Measurements from ENCODE around the gene PNKD.
"Not testable (repeated sequence)": the region's sequence is repeated elsewhere in the genome, so short reads cannot be mapped to it uniquely, and the experiment has no call there.

PNKD gene

DNA sequence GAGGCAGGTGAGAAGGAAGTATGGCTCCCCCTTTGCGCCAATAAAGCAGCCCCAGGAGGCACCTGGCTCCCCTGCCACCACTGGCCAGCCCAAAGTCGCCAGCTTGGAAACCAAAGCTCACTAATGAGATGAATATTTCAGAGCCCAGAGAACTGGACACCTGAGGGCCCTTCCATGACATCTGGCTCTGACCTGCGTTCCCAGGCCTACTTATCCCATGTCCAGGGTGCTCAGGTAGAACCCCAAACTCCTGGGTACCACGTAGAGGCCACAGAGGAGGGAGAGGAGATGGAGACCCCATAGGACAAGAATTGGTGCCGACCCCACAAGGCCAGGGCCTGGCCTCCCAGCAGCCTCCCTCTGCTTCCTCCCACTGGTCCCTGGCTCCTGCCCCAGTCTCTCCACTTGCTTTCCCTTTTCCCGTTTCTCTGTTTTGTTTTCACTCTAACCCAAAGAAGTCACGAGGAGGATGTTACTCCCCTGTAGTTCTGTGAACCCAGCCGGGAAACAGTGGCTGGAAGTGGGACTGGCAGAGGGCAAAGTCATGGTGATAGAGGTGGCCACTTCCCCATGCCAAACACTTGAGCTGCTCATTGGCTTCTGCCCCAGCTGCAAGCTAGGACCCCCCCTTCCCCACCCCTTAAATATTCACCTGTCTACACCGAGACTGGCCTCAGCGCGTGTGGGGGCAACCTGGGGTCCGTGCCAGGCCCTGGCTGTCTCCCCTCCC is 21.2 kb downstream of the PNKD start:
- DNase-seq (ENCODE audit: low spot score): no peak

DNA sequence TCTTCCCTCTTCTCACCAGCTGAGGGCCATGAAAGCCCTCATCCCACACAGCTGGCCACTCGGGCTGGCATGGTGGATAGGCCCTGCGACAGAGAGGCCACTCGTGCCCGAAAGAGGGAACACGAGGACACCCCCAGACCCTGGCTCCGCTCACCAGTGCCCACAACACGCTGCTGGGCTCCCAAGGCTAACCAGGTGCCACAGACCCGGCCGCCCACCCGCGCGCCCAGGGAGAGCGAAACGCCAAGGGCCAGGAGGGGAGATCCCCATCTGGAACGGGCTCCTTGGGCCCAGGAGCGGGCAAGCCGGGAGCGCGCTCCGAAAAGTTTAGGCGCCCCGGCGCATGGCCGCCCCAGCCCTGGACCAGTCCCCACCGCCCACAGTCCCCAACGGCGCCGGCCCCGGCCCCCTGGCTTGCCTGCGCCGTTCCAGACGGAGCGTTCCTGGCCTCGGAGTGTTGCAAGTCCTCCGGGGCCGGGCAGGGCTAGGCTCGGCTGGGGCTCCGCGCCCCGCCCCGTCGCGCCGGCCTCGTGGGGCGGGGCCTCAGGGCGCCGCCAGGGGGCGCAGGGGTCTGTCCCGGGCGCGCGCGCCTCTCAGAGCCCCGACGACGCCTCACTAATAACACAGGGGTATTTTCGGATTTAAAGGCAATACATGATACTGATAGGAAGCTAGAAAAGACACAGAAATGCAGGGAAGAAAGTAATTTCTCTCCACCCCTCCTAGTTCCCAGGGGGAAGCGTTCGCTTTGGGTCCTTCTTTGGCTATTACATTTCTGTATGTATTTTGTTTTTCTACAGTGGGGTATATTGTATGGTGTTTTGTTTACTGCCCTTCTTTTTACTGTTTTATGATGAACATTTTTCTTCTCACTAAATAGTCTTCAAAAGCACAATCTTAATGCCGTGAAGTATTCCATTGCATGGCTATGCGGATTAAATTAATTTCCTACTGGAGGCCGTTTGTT is 22.0 kb downstream of the PNKD start, which contains the start of gene TMBIM1:
Gene TMBIM1 (minus strand): TSS at position 456 of the 967 bp plus-strand sequence. CDS start 10,362 bp downstream, outside the sequence.
- peak; percentile 86 for DNase-seq (ENCODE audit: low spot score)

DNA sequence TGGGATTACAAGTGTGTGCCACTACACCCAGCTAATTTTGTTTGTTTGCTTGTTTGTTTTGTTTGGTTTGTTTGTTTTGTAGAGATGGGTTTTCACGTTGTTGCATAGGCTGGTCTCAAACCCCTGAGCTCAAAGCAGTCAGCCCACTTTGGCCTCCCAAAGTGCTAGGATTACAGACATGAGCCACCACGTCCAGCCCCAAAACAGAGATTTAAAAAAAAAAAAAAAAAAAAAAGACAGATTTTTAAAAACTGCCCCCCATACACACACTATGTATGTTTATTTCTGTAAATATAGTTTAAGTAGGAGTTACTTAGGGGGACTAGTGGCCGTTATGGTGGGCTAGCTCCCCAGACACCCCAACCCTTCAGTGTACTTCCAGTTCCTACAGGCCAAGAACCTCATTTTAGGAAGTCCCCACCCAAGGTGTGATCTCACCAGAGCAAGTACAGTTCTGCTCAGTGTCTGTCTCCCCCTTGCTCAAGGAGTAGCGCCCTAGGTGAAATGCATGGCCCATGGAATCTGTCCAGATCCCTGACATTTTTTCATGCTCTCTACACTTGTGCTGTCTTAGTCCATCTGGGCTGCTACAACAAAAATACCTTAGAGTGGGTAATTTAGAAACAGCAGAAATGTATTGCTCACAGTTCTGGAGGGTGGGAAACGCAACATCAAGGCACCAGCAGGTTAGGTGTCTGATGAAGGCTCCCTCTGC is 23.6 kb downstream of the PNKD start:
- no peak for DNase-seq (ENCODE audit: low spot score)

DNA sequence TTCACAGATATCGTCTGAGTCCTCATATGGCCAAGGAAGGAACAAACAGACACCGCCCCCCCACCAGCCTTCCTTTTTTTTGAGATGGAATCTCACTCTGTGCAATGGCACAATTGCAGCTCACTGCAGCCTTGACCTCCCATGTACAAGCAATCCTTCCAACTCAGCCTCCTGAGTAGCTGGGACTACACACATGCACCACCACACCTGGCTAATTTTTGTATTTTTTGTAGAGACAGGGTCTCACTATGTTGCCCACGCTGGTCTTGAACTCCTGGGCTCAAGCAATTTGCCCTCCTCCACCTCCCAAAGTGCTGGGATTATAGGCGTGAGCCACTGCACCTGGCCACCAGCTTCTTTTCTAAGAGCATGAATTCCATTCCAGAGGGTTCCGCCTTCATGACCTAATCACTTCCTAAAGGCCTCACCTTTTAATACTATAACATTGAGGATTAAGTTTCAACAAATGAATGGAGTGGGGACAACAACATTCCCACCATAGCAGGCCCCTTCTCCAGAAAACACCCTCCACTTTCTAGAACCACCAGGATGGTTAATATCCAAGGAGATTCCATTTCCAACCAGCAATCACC is 24.2 kb downstream of the PNKD start:
- no peak for DNase-seq (ENCODE audit: low spot score)

DNA sequence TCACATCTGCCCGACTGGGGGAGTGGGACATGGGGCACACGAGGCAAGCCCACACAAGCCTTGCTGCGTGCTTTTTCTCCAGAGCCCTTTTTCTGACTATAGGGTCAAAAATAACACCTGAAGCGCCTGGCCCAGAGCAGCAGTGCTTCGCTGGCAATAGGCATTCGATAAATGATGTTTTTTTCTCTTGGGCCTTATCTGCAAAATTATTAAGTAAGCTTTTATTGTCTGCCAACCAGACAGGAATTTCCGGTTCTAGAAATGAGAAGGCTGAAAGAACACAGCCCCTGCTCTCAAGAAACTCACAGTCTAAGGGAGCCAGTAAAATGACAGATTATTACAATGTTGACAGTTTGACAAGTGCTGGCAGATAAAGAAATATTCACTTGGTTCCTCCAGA is 24.7 kb downstream of the PNKD start:
- DNase-seq (ENCODE audit: low spot score): no peak

DNA sequence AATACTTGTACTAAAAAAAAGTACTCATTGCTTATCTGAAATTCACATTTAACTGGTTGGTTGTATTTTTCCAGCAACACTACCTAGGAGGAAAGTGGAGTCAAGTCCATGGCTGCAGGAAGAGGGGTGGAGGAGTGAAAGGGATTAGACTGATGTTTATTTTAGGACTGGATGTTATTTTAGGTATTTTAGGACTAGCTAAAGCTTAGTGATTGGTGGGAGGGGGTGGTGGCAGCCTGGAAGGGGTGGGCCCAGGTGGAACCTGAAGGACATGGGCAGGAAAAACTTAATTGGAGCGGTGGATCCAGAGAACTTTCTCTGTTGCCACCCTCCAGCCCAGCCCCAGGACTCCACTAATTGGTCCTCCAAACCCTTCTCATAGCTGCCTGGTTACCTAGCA is 25.9 kb downstream of the PNKD start:
- no peak for DNase-seq (ENCODE audit: low spot score)

DNA sequence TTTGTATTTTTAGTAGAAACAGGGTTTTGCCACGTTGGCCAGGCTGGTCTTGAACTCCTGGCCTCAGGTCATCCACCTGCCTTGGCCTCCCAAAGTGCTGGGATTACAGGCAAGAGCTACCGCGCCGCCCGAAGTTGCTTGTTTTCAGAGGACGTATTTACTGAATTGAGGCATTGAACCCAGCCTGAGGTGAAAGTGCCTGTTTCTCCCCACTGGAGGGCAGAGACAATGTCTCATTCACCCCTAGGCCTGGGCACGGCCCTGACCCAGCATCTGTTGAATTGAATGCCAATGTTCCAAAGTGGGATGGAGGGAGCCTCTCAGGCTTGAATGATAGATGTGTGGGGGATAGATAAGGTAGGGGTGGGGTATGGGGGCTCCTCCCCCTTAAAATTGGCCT is 26.5 kb downstream of the PNKD start:
- DNase-seq (ENCODE audit: low spot score): no peak

DNA sequence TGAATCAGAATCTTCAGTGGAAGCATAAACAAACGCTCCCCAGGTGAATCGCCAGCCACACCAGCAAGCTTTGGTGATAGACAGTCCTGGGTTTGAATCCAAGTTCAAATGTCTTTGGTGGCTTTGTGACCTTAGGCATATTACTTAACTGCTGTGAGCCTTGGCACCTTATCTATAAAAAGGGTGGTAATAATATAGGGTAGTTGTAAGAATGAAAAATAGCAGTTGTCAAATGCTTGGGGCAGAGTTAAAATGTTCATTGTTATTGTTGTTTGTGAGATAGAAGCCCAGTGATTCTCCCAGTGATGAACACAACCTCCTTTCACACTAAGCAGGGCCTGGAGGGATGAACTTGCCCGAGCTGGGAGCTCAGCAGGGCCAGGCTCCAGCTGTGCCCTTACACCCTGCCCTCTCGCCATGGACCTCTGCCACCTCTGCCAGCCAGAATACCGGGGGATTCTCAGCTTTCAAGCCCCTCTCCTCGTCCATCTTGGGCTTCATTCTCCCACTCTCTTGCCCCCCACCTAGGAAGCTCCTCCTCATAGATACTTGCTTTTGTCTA is 28.1 kb downstream of the PNKD start:
- no peak for DNase-seq (ENCODE audit: low spot score)

DNA sequence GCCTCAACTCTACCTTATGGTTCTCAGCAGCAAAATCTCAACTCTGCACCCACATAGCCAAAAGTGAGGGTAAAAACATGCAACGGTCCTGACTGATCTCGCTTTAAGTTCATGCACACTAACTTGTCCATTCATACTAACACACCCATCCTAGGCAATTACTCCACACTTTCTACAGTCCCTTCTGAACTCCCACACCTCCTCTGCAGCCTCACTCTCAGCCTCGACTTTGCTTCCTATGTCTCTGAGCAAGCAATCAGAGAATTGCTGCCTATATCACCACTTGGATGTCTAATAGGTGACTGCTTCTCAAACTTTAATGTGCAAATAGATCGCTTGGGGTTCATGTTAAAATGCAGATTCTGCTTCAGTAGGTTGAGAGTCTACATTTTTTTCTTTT is 29.8 kb downstream of the PNKD start:
- no peak for DNase-seq (ENCODE audit: low spot score)

DNA sequence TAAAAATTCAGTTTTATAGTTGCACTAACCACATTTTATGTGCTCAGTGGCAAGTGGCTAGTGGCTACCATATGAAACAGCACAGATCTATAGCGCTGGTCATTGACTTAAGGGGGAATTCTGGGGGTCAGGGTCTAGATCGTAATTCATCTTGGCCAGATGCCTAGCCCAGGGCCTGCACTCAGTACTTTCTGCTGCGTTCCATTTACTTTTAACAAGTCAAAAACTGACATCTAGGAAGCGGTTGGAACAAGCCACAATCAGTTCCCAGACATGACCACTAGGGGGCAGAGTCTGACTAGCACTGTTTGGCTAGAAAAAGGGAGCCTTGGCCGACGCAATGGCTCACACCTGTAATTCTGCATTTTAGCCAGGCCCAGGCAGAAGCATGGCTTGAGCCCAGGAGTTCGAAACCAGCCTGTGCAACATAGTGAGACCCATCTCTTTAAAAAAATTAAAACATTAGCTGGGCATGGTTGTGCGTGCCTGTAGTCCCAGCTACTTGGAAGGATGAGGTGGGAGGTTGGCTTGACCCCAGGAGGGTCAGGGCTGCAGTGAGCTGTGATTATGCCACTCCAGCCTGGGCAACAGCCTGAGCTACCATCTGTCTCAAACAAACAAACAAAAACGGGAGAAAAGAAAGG is 31.0 kb downstream of the PNKD start:
- DNase-seq (ENCODE audit: low spot score): peak; percentile 87

DNA sequence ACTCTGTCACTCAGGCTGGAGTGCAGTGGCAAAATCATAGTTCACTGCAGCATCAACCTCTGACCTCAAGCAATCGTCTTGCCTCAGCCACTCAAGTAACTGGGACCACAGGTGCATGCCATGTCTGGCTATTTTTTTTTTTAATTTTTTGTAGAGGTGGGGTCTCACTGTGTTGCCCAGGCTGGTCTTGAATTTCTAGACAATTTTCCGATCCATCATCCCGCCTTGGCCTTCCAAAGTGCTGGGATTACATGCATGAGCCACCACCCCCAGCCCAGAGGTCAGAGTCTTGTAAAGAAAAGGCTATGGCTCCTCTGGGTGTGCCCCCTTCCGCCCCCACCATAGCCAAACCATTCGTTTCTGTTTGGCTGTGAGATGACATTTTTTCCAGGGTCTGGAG is 35.1 kb downstream of the PNKD start:
- no peak for DNase-seq (ENCODE audit: low spot score)

DNA sequence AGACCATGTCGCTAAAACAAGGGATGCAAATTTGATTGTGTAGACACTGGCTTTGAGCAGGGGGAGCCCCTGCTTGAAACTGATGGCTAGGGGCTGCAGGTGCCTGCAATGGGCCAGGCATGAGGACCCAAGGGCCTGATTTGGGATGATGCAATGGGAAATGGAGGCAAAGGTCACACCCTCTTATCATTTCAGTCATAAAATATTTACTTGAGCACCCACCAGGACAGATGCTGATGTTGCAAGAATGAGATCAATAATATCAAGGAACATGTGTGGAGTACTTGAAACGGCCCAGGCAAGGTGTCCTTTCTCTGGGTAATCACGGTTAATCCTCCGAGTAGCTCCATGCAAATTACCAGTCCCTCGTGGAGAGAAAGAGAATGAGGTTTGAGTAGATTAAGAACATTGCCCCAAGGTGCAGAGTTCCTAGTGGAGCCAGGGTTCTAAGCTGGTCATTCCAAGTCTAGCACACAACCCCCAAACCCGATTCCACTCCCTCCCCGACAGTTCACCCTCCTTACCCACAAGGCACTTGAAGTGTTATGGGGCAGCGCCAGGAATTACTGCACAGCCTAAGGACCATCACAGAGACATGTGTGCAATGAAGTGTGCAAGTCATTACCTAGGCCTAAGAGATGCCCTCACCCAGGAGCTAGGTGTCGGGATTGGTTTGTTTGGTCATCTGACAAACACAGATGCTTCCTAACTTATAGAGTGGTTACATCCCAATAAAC is 36.0 kb downstream of the PNKD start:
- DNase-seq (ENCODE audit: low spot score): no peak

DNA sequence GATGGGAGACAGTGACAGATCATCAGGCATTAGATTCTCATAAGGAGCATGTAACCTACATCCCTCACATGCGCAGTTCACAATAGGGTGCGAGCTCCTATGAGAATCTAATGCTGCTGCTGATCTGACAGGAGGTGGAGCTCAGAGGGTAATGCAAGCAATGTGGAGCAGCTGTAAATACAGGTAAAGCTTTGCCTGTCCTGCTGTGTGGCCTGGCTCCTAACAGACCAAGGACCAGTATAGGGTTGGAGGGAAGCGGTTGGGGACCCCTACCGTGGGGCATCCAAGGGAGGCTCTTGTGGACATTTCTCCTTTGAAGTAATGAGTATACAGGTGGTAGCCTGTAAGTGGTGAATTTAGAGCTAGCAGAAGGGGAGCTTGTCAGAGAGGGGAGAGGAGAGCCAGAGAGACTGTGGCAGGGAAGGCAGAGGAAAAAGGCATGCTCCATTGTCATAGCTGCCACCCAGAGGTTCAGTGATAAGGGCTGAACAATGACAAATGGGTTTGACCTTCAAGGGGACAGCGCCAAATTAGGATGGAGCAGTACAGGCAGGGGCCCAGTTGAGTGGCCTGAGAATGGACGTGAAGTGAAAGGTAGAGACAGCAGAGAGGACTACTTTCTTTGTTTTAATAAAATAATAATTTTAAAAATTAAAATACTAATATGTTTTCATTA is 37.2 kb downstream of the PNKD start:
- no peak for DNase-seq (ENCODE audit: low spot score)

DNA sequence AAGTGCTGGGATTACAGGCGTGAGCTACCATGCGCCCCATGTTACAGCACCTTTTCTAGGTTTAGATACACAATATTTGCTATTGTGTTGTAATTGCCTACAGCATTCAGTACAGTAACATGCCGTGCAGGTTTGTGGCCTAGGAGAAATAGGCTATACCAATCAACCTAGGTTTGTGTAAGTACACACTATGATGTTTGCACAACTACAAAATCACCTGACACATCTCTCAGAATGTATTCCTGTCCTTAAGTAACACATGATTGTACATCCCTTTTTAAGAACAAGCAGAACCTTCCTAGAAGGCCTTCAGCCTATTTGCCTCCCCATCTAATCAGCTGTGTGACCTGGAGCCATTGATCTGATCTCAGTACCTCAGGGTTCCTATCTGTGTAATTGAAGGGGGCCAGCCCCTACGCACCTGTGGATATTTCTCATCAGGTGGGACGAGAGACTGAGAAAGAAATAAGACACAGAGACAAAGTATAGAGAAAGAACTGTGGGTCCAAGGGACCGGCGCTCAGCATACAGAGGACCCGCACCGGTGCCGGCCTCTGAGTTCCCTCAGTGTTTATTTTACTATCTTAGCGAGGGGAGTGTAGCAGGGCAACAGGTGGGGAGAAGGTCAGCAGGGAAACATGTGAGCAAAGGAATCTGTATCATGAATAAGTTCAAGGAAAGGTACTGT is 40.7 kb downstream of the PNKD start:
- no peak for DNase-seq (ENCODE audit: low spot score)

DNA sequence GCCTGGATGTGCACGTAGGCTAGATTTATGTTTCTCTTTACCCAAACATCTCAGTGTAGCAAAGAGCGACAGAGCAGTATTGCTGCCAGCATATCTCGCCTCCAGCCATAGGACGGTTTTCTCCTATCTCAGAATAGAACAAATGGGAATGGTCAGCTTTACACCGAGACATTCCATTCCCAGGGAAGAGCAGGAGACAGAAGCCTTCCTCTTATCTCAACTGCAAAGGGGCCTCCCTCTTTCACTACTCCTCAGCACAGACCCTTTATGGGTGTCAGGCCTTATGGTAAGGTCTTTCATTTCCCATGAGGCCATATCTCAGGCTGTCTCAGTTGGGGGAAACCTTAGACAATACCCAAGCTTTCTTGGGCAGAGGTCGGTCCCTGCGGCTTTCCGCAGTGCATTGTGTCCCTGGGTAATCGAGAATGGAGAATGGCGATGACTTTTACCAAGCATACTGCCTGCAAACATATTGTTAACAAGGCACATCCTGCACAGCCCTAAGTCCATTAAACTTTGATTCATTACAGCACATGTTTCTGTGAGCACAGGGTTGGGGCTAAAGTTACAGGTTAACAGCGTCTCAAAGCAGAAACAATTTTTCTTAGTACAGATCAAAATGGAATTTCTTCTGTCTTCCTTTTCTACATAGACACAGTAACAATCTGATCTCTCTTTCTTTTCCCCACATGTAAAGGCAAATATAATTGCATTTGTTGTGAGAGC is 41.4 kb downstream of the PNKD start:
- not testable (repeated sequence) for DNase-seq (ENCODE audit: low spot score)

DNA sequence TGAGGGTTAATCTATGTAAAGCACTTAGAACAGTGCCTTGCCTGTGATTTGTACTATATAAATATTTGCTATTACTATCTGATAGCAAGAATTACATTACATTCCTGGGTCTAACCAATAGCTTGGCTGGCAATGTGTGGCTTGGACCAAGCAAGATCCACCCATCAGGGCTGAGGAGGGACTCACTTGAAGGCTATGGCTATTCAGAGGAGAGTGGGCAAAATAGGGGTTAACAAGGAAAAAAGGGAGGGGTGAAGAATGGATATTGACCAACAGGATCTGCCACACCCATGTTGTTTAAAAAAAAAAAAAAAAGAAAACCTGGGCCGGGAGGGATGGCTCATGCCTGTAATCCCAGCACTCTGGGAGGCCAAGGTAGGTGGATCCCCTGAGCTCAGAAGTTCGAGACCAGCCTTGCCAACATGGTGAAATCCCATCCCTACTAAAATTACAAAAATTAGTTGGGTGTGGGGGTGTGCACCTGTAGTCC is 42.0 kb downstream of the PNKD start:
- DNase-seq (ENCODE audit: low spot score): no peak

DNA sequence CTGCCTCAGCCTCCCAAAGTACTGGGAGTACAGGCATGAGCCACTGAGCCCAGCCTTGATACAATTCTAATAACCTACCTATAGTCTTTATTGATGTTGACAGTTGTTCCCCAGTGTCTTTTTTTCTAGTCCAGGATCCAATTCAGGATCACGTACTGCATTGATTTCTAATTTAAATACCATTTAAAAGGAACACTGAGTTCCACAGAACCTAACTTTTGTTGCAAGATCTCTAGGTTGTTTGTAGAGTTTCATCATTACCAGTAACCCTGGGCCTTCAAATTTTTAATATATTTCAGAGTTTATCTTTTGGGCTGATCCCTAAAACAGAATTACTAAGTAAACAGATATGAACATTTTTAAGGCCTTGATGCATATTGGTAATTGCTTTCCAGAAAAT is 43.0 kb downstream of the PNKD start:
- DNase-seq (ENCODE audit: low spot score): no peak

DNA sequence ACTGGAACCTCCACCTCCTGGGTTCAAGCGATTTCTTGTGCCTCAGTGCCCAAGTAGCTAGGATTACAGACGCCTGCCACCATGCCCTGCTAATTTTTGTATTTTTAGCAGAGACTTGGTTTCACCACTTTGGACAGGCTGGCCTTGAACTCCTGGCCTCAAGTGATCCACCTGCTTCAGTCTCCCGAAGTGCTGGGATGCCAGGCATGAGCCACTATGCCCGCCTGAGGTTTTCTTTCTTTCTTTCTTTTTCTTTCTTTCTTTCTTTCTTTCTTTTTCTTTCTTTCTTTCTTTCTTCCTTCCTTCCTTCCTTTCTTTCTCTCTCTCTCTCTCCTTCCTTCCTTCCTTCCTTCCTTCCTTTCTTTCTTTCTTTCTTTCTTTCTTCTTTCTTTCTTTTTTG is 44.4 kb downstream of the PNKD start:
- not testable (repeated sequence) for DNase-seq (ENCODE audit: low spot score)
